Epithelial cell of esophagus (primary cell): Measurements from ENCODE around the gene MOXD1.

Experiments used
- DNase-seq: peaks from one replicate; pipeline ENCODE4 v3.0.0; 2010; ENCODE audit warnings: low read depth
- H3K4me3 ChIP-seq: 2 replicates; pipeline ENCODE4 v1.5.1; 2011; ENCODE audit warnings: mild to moderate bottlenecking, low read length, control low read depth
- CTCF ChIP-seq: IDR thresholded peaks from 2 replicates; pipeline ENCODE4 v1.5.1; 2011; ENCODE audit warnings: low read depth, mild to moderate bottlenecking, low read length, control low read depth, inconsistent platforms; ENCODE audit not compliant: insufficient read depth; ENCODE audit errors: missing control alignments

Gene MOXD1

GRCh38 chr6:132259070-132259469 lies 142.2 kb downstream of the MOXD1 start:
- no peak overlapping the region for H3K4me3 ChIP-seq
- TF ChIP-seq CTCF: peak; percentile 57
- DNase-seq: peak; percentile 46

GRCh38 chr6:132257561-132257960 lies 143.7 kb downstream of the MOXD1 start:
- no peak for TF ChIP-seq CTCF
- H3K4me3 ChIP-seq: no peak overlapping the region
- peak; percentile 80 for DNase-seq

- DNase-seq: no peak
- H3K4me3 ChIP-seq: no peak overlapping the region
- no peak for TF ChIP-seq CTCF
These were observed 144.8 kb downstream of the MOXD1 start for GRCh38 chr6:132256457-132256856.

- H3K4me3 ChIP-seq: no peak overlapping the region
- no peak for DNase-seq
- TF ChIP-seq CTCF: no peak
These were observed 147.4 kb downstream of the MOXD1 start for GRCh38 chr6:132253906-132254305.

GRCh38 chr6:132253211-132253610 lies 148.1 kb downstream of the MOXD1 start:
- no peak overlapping the region for H3K4me3 ChIP-seq
- DNase-seq: no peak
- TF ChIP-seq CTCF: no peak

GRCh38 chr6:132252113-132252512 lies 149.2 kb downstream of the MOXD1 start:
- DNase-seq: peak; percentile 96
- no peak for TF ChIP-seq CTCF
- H3K4me3 ChIP-seq: no peak overlapping the region

- DNase-seq: peak; percentile 72
- no peak overlapping the region for H3K4me3 ChIP-seq
- TF ChIP-seq CTCF: no peak
These were observed 149.6 kb downstream of the MOXD1 start for GRCh38 chr6:132251711-132252110.
